Activated naive CD8-positive, alpha-beta T cell treated with anti-CD3 and anti-CD28 coated beads, Interleukin-2, amount 50 U/mL, for 16 hours (primary cell): Measurements from ENCODE around the gene EDC4.
"Not testable (repeated sequence)": the region's sequence is repeated elsewhere in the genome, so short reads cannot be mapped to it uniquely, and the experiment has no call there.

Experiments used
- DNase-seq: peaks from one replicate; pipeline ENCODE4 v3.0.0-alpha.2; 2020; ENCODE audit warnings: low read depth, low spot score

Gene EDC4

GRCh38 chr16:67847064-67847861, 25.6 kb upstream of the EDC4 start, which contains the start of gene CENPT:
TSS of gene CENPT (minus strand) at chr16:67847693. CDS start at chr16:67833859, 13,834 bp downstream.
- DNase-seq = no peak

DNA sequence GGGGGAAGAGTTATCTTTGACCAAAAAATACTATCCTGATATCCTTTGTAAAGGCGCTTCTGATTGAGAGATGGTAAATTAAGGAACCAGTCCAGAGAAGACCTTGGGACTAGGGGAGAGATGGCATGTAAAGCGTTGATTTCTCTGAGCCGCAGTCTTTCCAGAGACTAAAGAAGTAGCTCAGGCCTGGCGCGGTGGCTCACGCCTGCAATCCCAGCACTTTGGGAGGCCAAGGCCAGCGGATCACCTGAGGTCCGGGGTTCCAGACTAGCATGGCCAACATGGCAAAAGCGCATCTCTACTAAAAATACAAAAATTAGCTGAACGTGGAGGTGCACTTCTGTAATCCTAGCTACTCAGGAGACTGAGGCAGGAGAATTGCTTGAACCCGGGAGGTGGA, 24.7 kb upstream of the EDC4 start:
- no peak for DNase-seq

- DNase-seq = no peak
Observed at GRCh38 chr16:67853670-67854069, 19.2 kb upstream of the EDC4 start.

GRCh38 chr16:67855789-67856188, 17.1 kb upstream of the EDC4 start:
- DNase-seq = no peak

GRCh38 chr16:67856927-67857546, 15.8 kb upstream of the EDC4 start:
- DNase-seq = no peak

DNA sequence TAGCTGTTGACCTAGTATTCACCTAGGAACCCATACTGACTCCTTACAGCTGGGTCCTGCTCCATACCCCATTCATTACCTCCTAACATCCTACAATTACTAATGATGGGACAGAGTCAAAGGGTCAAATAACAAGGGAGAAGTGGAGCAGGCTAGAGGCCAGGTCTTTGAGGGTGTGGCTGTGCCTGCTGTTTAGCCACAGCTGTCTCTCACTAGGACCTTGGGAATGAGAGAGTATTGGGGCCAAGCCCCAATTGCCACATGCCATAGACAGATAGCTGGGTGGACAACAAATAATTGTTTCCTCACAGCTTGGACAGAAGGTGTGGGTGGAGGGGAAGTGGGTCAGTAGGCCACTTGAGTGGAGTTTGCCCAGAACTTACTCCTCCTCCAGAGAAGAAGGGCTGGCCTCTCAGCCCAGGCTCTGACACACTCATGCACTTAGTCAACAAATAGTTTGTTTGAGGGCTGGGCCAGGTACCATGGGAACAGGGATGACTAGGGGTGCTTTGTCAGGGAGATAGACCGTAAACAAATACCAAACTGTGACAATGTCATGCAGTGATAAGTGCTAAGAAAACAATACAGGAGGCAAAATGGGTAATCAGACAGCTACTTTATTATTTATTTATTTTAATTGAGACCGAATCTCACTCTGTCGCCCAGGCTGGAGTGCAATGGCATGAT, 15.2 kb upstream of the EDC4 start:
- DNase-seq = no peak

- no peak for DNase-seq
Observed at GRCh38 chr16:67858500-67858899, 14.4 kb upstream of the EDC4 start.

DNA sequence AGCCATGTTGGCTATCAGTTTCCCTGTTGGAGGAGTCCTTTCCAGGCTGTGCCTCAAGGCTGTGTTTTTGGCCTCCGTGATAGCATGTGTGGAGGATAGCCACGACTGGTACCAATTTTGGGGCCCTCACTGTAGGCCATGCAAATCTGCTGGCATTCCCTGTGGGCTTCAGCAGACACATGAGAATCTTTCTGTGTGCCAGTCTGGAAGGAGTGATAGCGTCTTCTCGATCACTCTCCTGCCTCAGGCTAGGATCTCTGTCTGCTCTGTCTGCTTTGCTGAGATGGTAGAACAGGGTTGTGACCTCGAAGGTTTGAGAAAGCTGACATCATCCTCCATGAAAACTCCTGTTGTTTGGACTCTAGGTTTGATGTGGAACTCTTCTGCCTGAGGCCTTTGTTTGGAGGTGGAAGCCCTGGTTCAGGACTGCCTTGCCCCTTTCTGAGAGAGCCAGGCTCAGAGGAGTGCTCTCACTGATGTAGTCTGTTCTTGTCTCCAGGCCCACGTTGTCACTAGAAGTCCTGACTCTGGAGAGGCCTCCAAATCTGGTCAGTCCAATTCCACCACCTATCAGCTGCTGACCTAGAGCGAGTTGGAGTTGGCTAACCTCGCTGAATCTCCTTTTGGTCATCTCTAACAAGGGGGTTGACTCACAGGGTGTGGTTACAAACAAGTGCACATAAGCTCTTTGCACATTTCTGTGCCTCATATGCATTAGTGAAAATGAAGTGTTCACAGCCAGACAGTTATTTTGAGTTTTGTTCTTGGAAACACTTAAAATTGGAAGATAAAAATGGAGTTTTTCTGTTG, 12.1 kb upstream of the EDC4 start:
- DNase-seq = no peak

DNA sequence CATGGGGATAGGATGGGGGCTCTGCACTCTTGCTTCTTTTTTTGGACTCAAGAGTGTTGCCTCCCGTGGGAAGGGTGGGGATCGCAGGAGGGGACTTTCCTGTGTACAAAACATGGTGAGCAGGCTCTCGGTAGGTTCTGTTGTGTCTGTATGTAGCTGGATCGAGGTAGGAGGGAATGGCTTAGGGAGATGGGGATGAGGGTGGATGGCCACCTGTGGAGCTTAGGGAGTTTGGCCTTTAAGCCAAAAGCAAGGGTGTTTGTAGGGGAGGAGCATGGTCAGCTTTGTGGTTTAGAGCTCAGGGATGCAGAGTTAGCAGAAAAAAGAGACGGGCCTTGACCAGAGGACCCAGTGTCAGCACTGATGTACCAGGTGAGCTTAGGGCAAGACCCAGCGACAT, 11.0 kb upstream of the EDC4 start:
- DNase-seq = no peak

- no peak for DNase-seq
Observed at GRCh38 chr16:67862623-67863583, 9.9 kb upstream of the EDC4 start.

- DNase-seq = not testable (repeated sequence)
Observed at GRCh38 chr16:67864044-67864443, 8.8 kb upstream of the EDC4 start.

DNA sequence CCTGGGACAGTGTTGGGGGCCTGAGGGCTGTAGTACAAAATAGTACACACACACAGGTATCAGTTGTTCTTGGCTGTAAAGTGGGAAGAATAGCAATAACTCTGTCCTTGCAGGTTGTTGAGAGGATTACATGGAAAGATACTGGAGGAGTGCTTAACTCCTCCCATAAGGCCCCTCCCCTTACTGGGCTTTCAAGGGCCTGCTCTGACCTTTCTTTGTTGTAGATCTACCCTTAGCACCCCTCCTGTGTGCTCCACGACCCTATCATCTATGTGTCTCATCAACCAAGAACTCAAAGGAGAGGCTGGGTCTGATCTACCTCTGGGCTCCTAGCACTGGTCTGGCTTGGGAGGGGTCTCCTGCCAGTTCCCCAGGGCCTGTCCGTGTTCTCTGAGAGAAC, 8.3 kb upstream of the EDC4 start:
- no peak for DNase-seq

GRCh38 chr16:67865318-67865717, 7.5 kb upstream of the EDC4 start:
- DNase-seq = no peak

DNA sequence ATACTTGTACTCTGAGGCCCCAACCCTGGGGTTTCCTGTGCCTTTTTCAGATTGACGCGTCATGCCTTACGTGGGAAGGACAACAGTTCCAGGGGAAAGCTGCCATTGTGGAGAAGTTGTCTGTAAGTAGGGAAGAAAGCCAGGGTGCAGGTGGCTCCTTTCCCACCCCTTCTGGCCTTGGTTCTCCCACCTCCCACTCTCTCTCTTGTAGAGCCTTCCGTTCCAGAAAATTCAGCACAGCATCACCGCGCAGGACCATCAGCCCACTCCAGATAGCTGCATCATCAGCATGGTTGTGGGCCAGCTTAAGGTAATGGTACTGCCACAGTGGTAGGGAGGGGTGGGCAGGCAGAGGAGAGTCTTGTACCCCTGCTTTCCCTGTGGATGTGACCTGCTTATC, 4.6 kb upstream of the EDC4 start:
- no peak for DNase-seq

GRCh38 chr16:67869653-67870052, 3.2 kb upstream of the EDC4 start:
- DNase-seq = no peak

DNA sequence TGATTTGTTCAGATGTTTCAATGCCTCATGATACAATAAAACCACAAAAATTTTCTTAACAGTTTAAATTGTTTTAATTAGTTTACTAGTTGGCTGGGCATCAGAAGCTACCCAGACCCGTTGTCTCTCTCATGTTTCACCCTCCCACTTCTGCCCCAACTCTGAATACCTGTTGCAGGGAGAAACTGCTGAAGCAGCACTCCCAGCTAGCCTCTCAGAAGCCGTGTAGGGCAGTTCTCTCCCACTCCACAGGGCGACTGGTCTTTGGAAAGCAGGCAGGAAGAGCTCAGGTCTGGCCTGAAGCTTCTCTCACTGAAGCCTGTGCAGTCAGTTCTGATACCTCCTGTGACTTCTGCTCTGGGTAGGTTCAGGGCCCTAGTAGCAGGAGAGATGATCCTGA, 1.6 kb upstream of the EDC4 start:
- DNase-seq = no peak

DNA sequence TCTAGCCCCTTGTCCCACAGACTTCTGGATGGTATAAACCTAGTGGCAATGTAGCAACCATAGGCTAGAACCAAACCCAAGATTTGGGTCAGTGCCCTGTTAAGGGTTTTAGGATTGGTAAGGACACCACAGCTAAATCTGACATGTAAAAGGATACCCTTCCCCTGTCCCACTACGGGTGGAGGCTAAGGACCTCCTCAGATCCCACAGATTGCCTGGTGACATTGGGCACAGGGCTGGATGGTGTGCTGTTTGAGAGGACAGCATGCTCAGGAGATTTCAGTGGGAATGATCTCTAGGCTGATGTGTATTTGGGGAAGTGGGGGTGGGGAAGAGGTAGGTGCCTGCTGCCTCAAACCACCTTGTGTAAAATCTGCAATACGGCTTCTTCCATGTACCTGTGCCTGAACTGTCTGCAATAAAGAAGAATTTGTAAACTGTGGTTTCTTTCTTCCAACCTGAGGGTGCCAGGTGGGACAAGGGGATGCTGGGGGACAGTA, 671 bp upstream of the EDC4 start:
- no peak for DNase-seq

DNA sequence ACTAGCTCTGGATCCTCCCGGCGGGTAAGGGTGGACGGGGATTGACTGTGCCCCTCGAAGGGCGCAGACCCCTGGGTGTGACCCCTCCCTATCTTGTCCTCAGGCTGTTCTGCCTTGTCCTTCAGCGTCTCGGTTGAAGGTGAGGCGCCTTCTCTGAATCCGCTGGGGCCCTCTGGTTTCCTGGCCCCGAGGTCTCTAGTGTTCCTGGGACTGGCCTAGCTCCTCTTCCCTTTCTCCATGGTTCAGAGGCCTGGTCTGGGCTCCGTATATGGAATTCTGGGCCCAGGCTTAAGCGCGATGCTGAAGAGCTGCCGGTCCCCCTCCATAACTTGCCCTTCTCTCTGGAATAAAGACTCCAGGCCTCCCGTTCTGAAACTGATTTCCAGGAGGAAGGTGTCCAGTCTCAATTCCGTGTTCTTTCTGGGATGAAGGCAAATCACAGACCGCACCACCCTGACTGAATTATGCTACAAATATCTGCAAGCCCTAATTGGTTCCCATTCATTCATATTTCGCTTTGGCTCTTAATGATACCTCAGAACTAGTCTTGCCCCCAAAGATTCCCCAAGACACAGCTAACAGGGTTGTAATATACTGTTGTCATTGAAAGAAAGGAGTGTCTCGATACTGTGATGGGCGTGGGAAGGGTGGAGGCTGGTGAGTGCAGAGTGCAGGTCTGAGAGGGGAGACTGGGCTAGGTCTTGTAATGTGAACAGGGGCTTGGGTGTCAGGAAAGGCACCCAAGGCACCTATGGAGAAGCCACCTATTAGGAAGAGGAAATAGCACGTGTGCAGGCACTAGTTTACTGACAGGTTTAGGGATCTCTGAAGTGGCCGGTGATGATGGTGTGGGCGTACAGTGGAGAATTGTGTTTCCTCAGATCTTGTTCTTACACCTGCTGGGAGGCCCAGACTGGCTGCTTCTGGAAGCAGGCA, 851 bp downstream of the EDC4 start:
- no peak for DNase-seq

GRCh38 chr16:67874372-67874771, 1.5 kb downstream of the EDC4 start:
- DNase-seq = no peak
